ENCODE measurements around the gene KIRREL2. TPM values are rescaled to one million over a fixed set of nuclear protein-coding genes. Genes with fewer than 3 reads are reported as not detected.

The KIRREL2 gene
- total and polyA plus RNA-seq, 2 experiments from 2014 or later: 3.2 to 3.5 TPM

- Histone ChIP-seq H3K4me3 (no peak within 1 kb of the TSS), H3K36me3 (no peaks in the 10 kb centered on the region), H3K4me1 (ENCODE audit: low read depth) (peaks cover 14% of the 10 kb centered on the region), H3K27me3 (peaks cover 45% of the 10 kb centered on the region), H3K9me3 (ENCODE audit: low read depth) (no peaks in the 10 kb centered on the region), H3K27ac (no peak within 1 kb of the TSS)
- DNase-seq (ENCODE audit: low read depth in 1 of 2, low spot score in 1 of 2): peak in 1 of 2 donors; percentile 37
- no peak for TF ChIP-seq CTCF (IDR thresholded peaks at IDR 0.05; ENCODE audit: low read depth, low read length)
These were observed 4.5 kb upstream of the KIRREL2 start, which contains the start of gene NPHS1 for GRCh38 chr19:35852029-35852780. TSS of gene NPHS1 (minus strand) at chr19:35852504. CDS start at chr19:35851837, 667 bp downstream.

DNA sequence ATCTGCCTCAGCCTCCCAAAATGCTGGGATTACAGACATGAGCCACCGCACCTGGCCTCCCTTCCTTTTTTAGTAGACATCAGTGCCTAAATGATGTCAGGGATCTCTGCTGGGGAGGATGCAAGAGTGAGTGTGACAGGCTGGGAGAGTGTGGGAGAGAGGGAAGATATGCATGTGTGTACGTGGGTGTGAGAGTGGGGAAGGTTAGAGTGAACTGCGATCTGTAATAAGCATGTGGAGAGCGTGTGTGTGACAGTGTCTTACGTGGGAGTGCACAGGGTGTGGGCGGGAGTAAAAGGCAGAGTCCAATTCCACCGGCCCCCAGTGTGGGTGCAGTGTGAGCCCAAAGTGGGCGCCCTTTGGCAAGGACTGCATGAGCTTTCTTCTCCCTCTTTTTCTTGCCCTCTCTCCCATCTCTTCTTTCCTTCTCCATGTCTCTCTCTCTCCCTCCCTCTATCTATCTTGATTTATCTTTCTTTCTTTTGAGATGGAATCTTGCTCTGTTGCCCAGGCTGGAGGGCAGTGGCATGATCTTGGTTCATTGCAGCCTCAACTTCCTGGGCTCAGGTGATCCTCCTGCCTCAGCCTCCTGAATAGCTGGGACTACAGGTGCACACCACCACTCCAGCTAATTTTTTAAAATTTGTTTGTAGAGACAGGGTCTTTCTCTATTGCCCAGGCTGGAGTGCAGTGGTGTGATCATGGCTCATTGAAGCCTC, 3.5 kb upstream of the KIRREL2 start:
- Histone ChIP-seq H3K27ac (no peak overlapping the region), H3K4me1 (ENCODE audit: low read depth) (peaks cover 14% of the 10 kb centered on the region), H3K4me3 (no peak overlapping the region), H3K9me3 (ENCODE audit: low read depth) (no peaks in the 10 kb centered on the region), H3K27me3 (peaks cover 43% of the 10 kb centered on the region), H3K36me3 (no peaks in the 10 kb centered on the region)
- no peak for DNase-seq (ENCODE audit: low read depth in 1 of 2, low spot score in 1 of 2)
- TF ChIP-seq CTCF (IDR thresholded peaks at IDR 0.05; ENCODE audit: low read depth, low read length): no peak

DNA sequence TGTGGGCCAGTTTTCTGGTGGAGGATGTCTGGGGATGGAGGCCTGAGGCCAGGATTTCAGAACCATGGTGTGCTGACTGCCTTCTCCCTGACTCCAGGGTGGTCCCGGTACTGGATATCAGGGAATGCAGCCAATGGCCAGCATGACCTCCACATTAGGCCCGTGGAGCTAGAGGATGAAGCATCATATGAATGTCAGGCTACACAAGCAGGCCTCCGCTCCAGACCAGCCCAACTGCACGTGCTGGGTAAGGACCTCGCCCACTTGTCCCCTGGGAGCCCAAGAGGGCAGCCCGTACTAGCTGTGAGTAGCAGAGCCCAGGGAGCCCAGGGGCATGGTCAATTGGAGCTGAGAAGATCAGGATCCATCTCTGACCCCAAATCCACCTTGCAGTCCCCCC, 1.6 kb downstream of the KIRREL2 start:
- no peak for DNase-seq (ENCODE audit: low read depth in 1 of 2, low spot score in 1 of 2)
- no peaks in the 10 kb centered on the region for H3K9me3 ChIP-seq (ENCODE audit: low read depth)
- peaks cover 4% of the 10 kb centered on the region for H3K4me1 ChIP-seq (ENCODE audit: low read depth)
- H3K27me3 ChIP-seq: peaks cover 47% of the 10 kb centered on the region
- H3K27ac ChIP-seq: no peak overlapping the region
- H3K4me3 ChIP-seq: no peak overlapping the region
- H3K36me3 ChIP-seq: no peaks in the 10 kb centered on the region
- no peak for TF ChIP-seq CTCF (IDR thresholded peaks at IDR 0.05; ENCODE audit: low read depth, low read length)

GRCh38 chr19:35859414-35859813, 2.7 kb downstream of the KIRREL2 start:
- H3K27ac ChIP-seq: no peak overlapping the region
- peaks cover 47% of the 10 kb centered on the region for H3K27me3 ChIP-seq
- H3K9me3 ChIP-seq (ENCODE audit: low read depth): no peaks in the 10 kb centered on the region
- DNase-seq (ENCODE audit: low read depth in 1 of 2, low spot score in 1 of 2): no peak
- no peak overlapping the region for H3K4me3 ChIP-seq
- no peaks in the 10 kb centered on the region for H3K36me3 ChIP-seq
- no peak for TF ChIP-seq CTCF (IDR thresholded peaks at IDR 0.05; ENCODE audit: low read depth, low read length)
- H3K4me1 ChIP-seq (ENCODE audit: low read depth): peaks cover 4% of the 10 kb centered on the region

DNA sequence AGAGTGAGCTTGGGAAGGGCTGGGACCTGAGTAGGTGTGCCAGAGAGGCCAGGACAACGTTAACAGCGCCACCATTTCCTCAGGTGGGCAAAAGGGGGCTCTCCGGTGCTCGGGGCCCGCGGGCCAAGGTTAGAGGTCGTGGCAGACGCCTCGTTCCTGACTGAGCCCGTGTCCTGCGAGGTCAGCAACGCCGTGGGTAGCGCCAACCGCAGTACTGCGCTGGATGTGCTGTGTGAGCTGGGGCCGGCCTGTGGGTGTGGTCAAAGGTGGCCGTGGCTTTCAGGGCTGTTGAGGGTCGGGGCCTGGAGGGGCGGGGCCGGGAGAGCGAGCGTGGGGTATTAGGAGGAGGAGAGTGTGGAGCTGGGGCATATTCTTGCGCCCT, 3.7 kb downstream of the KIRREL2 start:
- H3K27me3 ChIP-seq: peaks cover 47% of the 10 kb centered on the region
- no peaks in the 10 kb centered on the region for H3K36me3 ChIP-seq
- no peaks in the 10 kb centered on the region for H3K9me3 ChIP-seq (ENCODE audit: low read depth)
- no peak overlapping the region for H3K4me3 ChIP-seq
- no peak overlapping the region for H3K27ac ChIP-seq
- H3K4me1 ChIP-seq (ENCODE audit: low read depth): peaks cover 4% of the 10 kb centered on the region
- no peak for TF ChIP-seq CTCF (IDR thresholded peaks at IDR 0.05; ENCODE audit: low read depth, low read length)
- no peak for DNase-seq (ENCODE audit: low read depth in 1 of 2, low spot score in 1 of 2)

All from cardiac muscle cell (in vitro differentiated cells and primary cell).